Progenitor cell of endocrine pancreas (in vitro differentiated cells): ENCODE results near the gene GALNTL6. TPM values are rescaled to one million over a fixed set of nuclear protein-coding genes. Genes with fewer than 3 reads are reported as not detected.

Experiments
- DNase-seq: peaks from one replicate; pipeline ENCODE4 v3.0.0; 2021; ENCODE audit warnings: low spot score; ENCODE audit not compliant: unreplicated experiment
- H3K27ac Mint-ChIP-seq: 2 replicates; pipeline ENCODE4 v1.8.0; 2021; ENCODE audit warnings: mild to moderate bottlenecking, moderate library complexity, mixed read lengths
- H3K27me3 Mint-ChIP-seq: 2 replicates; pipeline ENCODE4 v1.8.0; 2021; ENCODE audit warnings: mixed read lengths
- H3K36me3 Mint-ChIP-seq: 2 replicates; pipeline ENCODE4 v1.8.0; 2022; ENCODE audit warnings: mixed read lengths; ENCODE audit not compliant: insufficient read depth
- H3K4me1 Mint-ChIP-seq: 2 replicates; pipeline ENCODE4 v1.8.0; 2021; ENCODE audit warnings: low read depth, mixed read lengths
- H3K4me3 Mint-ChIP-seq: 2 replicates; pipeline ENCODE4 v1.8.0; 2021; ENCODE audit warnings: low read depth, mild to moderate bottlenecking, moderate library complexity, mixed read lengths
- H3K9me3 Mint-ChIP-seq: 2 replicates; pipeline ENCODE4 v1.8.0; 2021; ENCODE audit warnings: low read depth, mixed read lengths
- total RNA-seq: library from RNA; stranded (reverse); gene quantifications from 2 replicates; pipeline ENCODE4 v1.2.1, GENCODE V29; 2021
- TF ChIP-seq, protein P1 (sequence below): fragments of 200-600 bp; sonication (generic); IDR thresholded peaks from one replicate; pipeline ENCODE4 v1.5.0; 2021; ENCODE audit warnings: antibody characterized with exemption, mild to moderate bottlenecking; ENCODE audit not compliant: unreplicated experiment

Gene GALNTL6
- total RNA-seq, 1 donor from 2014 or later = 0.14 TPM

GRCh38 chr4:172168888-172169287, 355.7 kb downstream of the GALNTL6 start:
- TF ChIP-seq, protein P1, sequence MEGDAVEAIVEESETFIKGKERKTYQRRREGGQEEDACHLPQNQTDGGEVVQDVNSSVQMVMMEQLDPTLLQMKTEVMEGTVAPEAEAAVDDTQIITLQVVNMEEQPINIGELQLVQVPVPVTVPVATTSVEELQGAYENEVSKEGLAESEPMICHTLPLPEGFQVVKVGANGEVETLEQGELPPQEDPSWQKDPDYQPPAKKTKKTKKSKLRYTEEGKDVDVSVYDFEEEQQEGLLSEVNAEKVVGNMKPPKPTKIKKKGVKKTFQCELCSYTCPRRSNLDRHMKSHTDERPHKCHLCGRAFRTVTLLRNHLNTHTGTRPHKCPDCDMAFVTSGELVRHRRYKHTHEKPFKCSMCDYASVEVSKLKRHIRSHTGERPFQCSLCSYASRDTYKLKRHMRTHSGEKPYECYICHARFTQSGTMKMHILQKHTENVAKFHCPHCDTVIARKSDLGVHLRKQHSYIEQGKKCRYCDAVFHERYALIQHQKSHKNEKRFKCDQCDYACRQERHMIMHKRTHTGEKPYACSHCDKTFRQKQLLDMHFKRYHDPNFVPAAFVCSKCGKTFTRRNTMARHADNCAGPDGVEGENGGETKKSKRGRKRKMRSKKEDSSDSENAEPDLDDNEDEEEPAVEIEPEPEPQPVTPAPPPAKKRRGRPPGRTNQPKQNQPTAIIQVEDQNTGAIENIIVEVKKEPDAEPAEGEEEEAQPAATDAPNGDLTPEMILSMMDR = no peak
- H3K9me3 Mint-ChIP-seq = peaks cover 5% of the 10 kb centered on the region
- H3K27me3 Mint-ChIP-seq = peaks cover 23% of the 10 kb centered on the region
- H3K27ac Mint-ChIP-seq = no peak overlapping the region
- H3K36me3 Mint-ChIP-seq = no peaks in the 10 kb centered on the region
- H3K4me3 Mint-ChIP-seq = no peak overlapping the region
- H3K4me1 Mint-ChIP-seq = peaks cover under 1% of the 10 kb centered on the region
- no peak for DNase-seq

DNA sequence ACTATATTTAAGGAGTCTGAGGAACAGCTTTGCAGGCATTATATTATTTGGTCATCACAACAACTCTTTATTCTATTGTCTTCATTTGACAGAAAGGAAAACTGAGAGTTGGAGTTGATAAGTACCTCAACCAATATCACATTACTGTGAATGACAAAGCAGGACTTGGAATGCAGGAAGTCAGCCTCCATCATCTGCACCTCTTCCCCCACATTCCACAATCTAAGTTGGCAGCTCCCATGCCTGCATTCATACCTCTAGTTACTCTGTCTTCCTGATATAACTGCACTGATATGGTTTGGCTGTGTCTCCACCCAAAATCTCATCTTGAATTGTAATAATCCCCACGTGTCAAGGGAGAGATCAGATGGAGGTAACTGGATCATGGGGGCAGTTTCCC, 356.7 kb downstream of the GALNTL6 start:
- TF ChIP-seq, protein P1 = no peak
- no peaks in the 10 kb centered on the region for H3K36me3 Mint-ChIP-seq
- peaks cover 19% of the 10 kb centered on the region for H3K27me3 Mint-ChIP-seq
- H3K4me1 Mint-ChIP-seq = no peaks in the 10 kb centered on the region
- no peak overlapping the region for H3K4me3 Mint-ChIP-seq
- H3K27ac Mint-ChIP-seq = no peak overlapping the region
- peaks cover 5% of the 10 kb centered on the region for H3K9me3 Mint-ChIP-seq
- no peak for DNase-seq

DNA sequence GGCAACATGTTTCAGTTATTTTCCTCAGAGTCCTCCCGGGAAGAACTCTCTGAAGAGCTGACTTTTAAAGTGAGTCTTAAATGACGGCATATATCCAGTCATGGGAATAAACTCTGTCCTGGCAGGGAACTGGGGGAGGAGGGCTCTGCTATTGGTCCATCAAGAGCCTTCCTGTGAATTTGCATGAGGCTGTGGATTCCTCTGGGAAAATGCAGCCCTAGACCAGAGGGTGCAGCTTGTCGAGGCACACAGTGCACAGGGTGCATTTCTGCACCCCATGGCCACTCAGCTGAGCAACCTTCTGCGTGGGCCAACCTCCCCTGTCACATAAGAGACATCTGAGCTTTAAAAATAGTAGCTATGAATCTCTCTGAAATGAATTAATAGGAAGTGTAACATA, 360.0 kb downstream of the GALNTL6 start:
- Mint-ChIP-seq H3K27ac (no peak overlapping the region), H3K36me3 (no peaks in the 10 kb centered on the region), H3K4me1 (no peaks in the 10 kb centered on the region), H3K4me3 (no peak overlapping the region), H3K27me3 (peaks cover 14% of the 10 kb centered on the region), H3K9me3 (peaks cover 4% of the 10 kb centered on the region)
- TF ChIP-seq, protein P1 = no peak
- no peak for DNase-seq

DNA sequence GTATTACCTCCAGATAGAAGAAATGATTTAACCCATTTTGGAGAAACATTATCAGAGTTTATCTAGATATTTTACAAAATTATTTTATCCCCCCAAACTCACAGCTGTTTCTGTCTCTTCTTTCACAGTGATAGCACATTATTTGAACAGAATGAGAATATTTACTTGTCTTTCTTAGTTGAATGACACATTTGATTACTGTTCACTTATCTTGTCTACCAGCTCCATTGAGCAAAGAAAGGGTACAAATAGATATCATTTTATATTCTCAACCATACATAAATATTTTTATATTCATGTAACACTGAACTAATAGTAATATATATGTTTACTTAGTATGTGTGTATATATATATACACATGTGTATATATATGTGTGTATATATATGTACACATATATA, 364.2 kb downstream of the GALNTL6 start:
- no peaks in the 10 kb centered on the region for H3K36me3 Mint-ChIP-seq
- TF ChIP-seq, protein P1 = no peak
- H3K27me3 Mint-ChIP-seq = peaks cover 7% of the 10 kb centered on the region
- no peaks in the 10 kb centered on the region for H3K4me1 Mint-ChIP-seq
- H3K27ac Mint-ChIP-seq = no peak overlapping the region
- no peak overlapping the region for H3K4me3 Mint-ChIP-seq
- no peak for DNase-seq
- peaks cover 12% of the 10 kb centered on the region for H3K9me3 Mint-ChIP-seq

DNA sequence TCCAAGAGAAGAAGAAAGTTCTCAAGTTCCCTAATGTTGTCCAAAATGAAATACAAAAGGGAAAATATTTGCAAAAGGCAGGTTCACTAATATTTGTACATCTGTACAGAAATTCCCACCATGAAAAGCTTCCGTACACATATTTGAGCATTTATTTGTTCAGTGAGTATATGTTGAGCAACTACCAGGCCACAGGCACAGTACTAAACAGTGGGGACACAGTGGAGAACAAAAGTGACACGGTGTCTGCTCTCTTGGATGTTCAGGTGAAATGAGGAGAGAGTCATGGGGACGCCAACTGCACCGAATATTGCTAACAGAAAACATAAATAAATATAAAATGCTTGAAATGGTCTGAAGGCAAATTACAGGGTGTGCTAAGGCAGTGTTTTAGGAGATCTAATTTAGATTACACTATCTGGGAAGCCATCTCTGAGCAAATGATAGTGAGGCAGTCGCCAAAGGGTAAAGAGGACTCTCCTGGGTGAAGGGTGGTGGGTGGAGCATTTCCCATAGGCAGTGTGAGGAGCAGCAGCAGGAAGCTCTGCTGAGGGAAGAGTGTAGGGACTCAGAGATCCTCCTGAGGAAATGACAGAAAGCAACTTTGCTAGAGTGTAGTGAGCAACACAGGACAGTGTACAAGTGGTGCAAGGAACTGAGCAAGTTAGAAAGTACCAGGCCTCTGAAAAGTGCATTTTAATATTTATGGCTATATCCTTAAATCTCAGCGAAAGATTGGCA, 375.2 kb downstream of the GALNTL6 start:
- Mint-ChIP-seq H3K27ac (no peak overlapping the region), H3K27me3 (no peaks in the 10 kb centered on the region), H3K4me1 (peaks cover 7% of the 10 kb centered on the region), H3K9me3 (no peaks in the 10 kb centered on the region), H3K4me3 (no peak overlapping the region), H3K36me3 (no peaks in the 10 kb centered on the region)
- no peak for DNase-seq
- TF ChIP-seq, protein P1 = no peak
